HCT116 (cell line): ENCODE data around the gene INMT. TPM values are rescaled to one million over a fixed set of nuclear protein-coding genes. Genes with fewer than 3 reads are reported as not detected.

Experiments used
- ATAC-seq: fragments of 200-7000 bp; cut with Tn5 transposase; 2 replicates; pipeline ENCODE4 v1.9.1; 2020; ENCODE audit warnings: mild to moderate bottlenecking, moderate library complexity
- BruUV-seq: library from RNA; stranded (reverse); fragments of 400-500 nt; replicated peaks from 2 replicates; lab custom pipeline; 2021; lab: Mats Ljungman, UMichigan
- CTCF ChIA-PET: fragments of 300-600 bp; sonication (Branson Sonifier 250); formaldehyde crosslinking; loops from one replicate; lab custom pipeline; 2021; ENCODE audit warnings: antibody characterized with exemption; lab: Charles Lee
- POLR2A ChIA-PET: fragments of 300-600, 350-600 bp; sonication (Branson Sonifier 250); formaldehyde crosslinking; loops from one replicate; lab custom pipeline; 2021; ENCODE audit warnings: antibody characterized with exemption; lab: Charles Lee
- RAD21 ChIA-PET, 2 experiments: fragments of 300-600 bp; sonication (Branson Sonifier 250); formaldehyde crosslinking; loops; one replicate each; lab custom pipeline; 2023; ENCODE audit warnings: low total read pairs in 2 of 2; ENCODE audit not compliant: uncharacterized antibody in 2 of 2, unreplicated experiment in 2 of 2, low non-redundant PET in 1 of 2; lab: Charles Lee
- DNase-seq: peaks from one replicate; pipeline ENCODE4 v3.0.0-alpha.2; 2010; ENCODE audit warnings: low read depth, low spot score
- H2AFZ ChIP-seq: fragments of 200-600 bp; shearing (Covaris generic), sonication (generic); 2 replicates; pipeline ENCODE4 v1.6.1; 2017; ENCODE audit warnings: low read depth, mixed run types, mixed read lengths, antibody characterized with exemption, low read length; ENCODE audit not compliant: poor library complexity, severe bottlenecking
- H3K27ac ChIP-seq: 2 replicates; pipeline ENCODE4 v1.5.1; 2012; ENCODE audit warnings: low read depth, low read length
- H3K27me3 ChIP-seq: fragments of 200-600 bp; sonication (generic); 2 replicates; pipeline ENCODE4 v1.6.1; 2016; ENCODE audit warnings: mixed run types, low read length, mixed read lengths; ENCODE audit not compliant: insufficient read depth
- H3K36me3 ChIP-seq, 2 experiments: fragments of 200-500 bp in 1 of 2; fragments of 200-600 bp in 1 of 2; sonication (Bioruptor generic) in 1 of 2; sonication (generic) in 1 of 2; 2 replicates each; pipeline versions ENCODE4 v1.5.1 to v1.6.1; 2014 to 2016; ENCODE audit warnings: low read length in 2 of 2, inconsistent platforms in 1 of 2, mixed read lengths in 1 of 2, mixed run types in 1 of 2; ENCODE audit not compliant: insufficient read depth in 2 of 2, control insufficient read depth in 1 of 2
- H3K4me1 ChIP-seq, 2 experiments: fragments of 200-600 bp in 1 of 2; sonication (generic) in 1 of 2; 2 replicates each; pipeline versions ENCODE4 v1.5.1 to v1.6.1; 2012 to 2017; ENCODE audit warnings: low read length in 2 of 2, inconsistent platforms in 1 of 2, mild to moderate bottlenecking in 1 of 2, mixed read lengths in 1 of 2, mixed run types in 1 of 2, moderate library complexity in 1 of 2; ENCODE audit not compliant: insufficient read depth in 2 of 2, control insufficient read depth in 1 of 2
- H3K4me2 ChIP-seq: fragments of 200-600 bp; sonication (generic); 2 replicates; pipeline ENCODE4 v1.6.1; 2017; ENCODE audit warnings: mixed run types, low read length, mixed read lengths
- H3K4me3 ChIP-seq, 2 experiments: fragments of 200-600 bp in 1 of 2; sonication (generic) in 1 of 2; replicated peaks in 1 of 2; 2 replicates each; pipeline ENCODE4 v1.5.1; 2011 to 2016; ENCODE audit warnings: low read length in 2 of 2, control low read depth in 1 of 2, low read depth in 1 of 2, mild to moderate bottlenecking in 1 of 2, mixed read lengths in 1 of 2, mixed run types in 1 of 2
- H3K79me2 ChIP-seq: fragments of 200-600 bp; sonication (generic); 2 replicates; pipeline ENCODE4 v1.6.1; 2017; ENCODE audit warnings: mild to moderate bottlenecking, mixed run types, low read length, moderate library complexity, mixed read lengths; ENCODE audit not compliant: insufficient read depth
- H3K9ac ChIP-seq: fragments of 200-600 bp; sonication (generic); 2 replicates; pipeline ENCODE4 v1.6.1; 2016; ENCODE audit warnings: low read length, mixed read lengths
- H3K9me2 ChIP-seq: fragments of 200-600 bp; sonication (generic), shearing (Covaris generic); 2 replicates; pipeline ENCODE4 v1.6.1; 2017; ENCODE audit warnings: mixed run types, mild to moderate bottlenecking, moderate library complexity; ENCODE audit not compliant: insufficient read depth
- H3K9me3 ChIP-seq, 2 experiments: fragments of 200-500 bp in 1 of 2; fragments of 200-600 bp in 1 of 2; sonication (Bioruptor generic) in 1 of 2; sonication (generic) in 1 of 2; 2 replicates each; pipeline ENCODE4 v1.6.1; 2014 to 2017; ENCODE audit warnings: low read length in 2 of 2, mixed read lengths in 2 of 2, inconsistent platforms in 1 of 2, low read depth in 1 of 2, mild to moderate bottlenecking in 1 of 2, mixed run types in 1 of 2, moderate library complexity in 1 of 2; ENCODE audit not compliant: control insufficient read depth in 1 of 2, insufficient read depth in 1 of 2
- H4K20me1 ChIP-seq: fragments of 200-600 bp; sonication (generic), shearing (Covaris generic); 2 replicates; pipeline ENCODE4 v1.6.1; 2017; ENCODE audit warnings: mixed run types, mild to moderate bottlenecking, moderate library complexity; ENCODE audit not compliant: insufficient read depth
- ATF3 ChIP-seq: IDR thresholded peaks from 2 replicates; pipeline ENCODE4 v1.6.1; 2012
- EGR1 ChIP-seq: IDR thresholded peaks from 2 replicates; pipeline ENCODE4 v1.6.1; 2012; ENCODE audit warnings: low read depth
- ELF1 ChIP-seq: IDR thresholded peaks from 2 replicates; pipeline ENCODE4 v1.6.1; 2012; ENCODE audit warnings: low read depth, borderline replicate concordance
- EZH2 ChIP-seq: fragments of 200-600 bp; sonication (generic); IDR thresholded peaks from 2 replicates; pipeline ENCODE4 v1.6.1; 2017; ENCODE audit warnings: antibody characterized with exemption, mixed run types
- EZH2phosphoT487 ChIP-seq: fragments of 200-600 bp; IDR thresholded peaks from 2 replicates; pipeline ENCODE4 v1.6.1; 2018; ENCODE audit warnings: antibody characterized with exemption, borderline replicate concordance
- FOSL1 ChIP-seq: IDR thresholded peaks from 2 replicates; pipeline ENCODE4 v1.6.1; 2012; ENCODE audit warnings: low read depth
- JUND ChIP-seq: IDR thresholded peaks from 2 replicates; pipeline ENCODE4 v1.6.1; 2012
- MAX ChIP-seq: IDR thresholded peaks from 2 replicates; pipeline ENCODE4 v1.6.1; 2012
- POLR2A ChIP-seq: IDR thresholded peaks from 2 replicates; pipeline ENCODE4 v1.7.0; 2011; ENCODE audit warnings: borderline replicate concordance; ENCODE audit not compliant: insufficient read depth, insufficient read length; ENCODE audit errors: extremely low read depth
- POLR2AphosphoS5 ChIP-seq: IDR thresholded peaks from 2 replicates; pipeline ENCODE4 v1.6.1; 2011; ENCODE audit warnings: mild to moderate bottlenecking, low read depth, low read length, moderate library complexity
- SP1 ChIP-seq: IDR thresholded peaks from 2 replicates; pipeline ENCODE4 v1.6.1; 2012; ENCODE audit warnings: low read depth
- TCF7L2 ChIP-seq: IDR thresholded peaks from 2 replicates; pipeline ENCODE4 v1.7.0; 2011; ENCODE audit warnings: borderline replicate concordance, inconsistent platforms; ENCODE audit not compliant: insufficient read depth, insufficient read length; ENCODE audit errors: extremely low read depth
- YY1 ChIP-seq: IDR thresholded peaks from 2 replicates; pipeline ENCODE4 v1.6.1; 2011; ENCODE audit warnings: low read length, low read depth, moderate library complexity, mild to moderate bottlenecking; ENCODE audit not compliant: insufficient replicate concordance; ENCODE audit errors: extremely low read depth
- ZFX ChIP-seq: fragments of 450-650 bp; IDR thresholded peaks from 2 replicates; pipeline ENCODE4 v1.6.1; 2017
- intact Hi-C: fragments of 100-400 bp; cut with micrococcal nuclease; formaldehyde crosslinking; loops from 2 replicates; pipeline ENCODE4 v1.10.0; 2022
- total RNA-seq: library from RNA; stranded (reverse); gene quantifications from one replicate; pipeline ENCODE4 v1.2.1, GENCODE V29; 2021; ENCODE audit not compliant: unreplicated experiment
- TF ChIP-seq, protein P1 (sequence below): IDR thresholded peaks from 2 replicates; pipeline ENCODE4 v1.6.1; 2011; ENCODE audit warnings: mild to moderate bottlenecking, low read length, moderate library complexity; ENCODE audit not compliant: insufficient replicate concordance; ENCODE audit errors: extremely low read depth

Gene INMT
- total RNA-seq, 1 experiment from 2014 or later: 0.32 TPM

- TF ChIP-seq TCF7L2 (no peak), SP1 (no peak), FOSL1 (no peak), ATF3 (no peak), EGR1 (no peak), EZH2phosphoT487 (no peak), POLR2A (no peak)
- TF ChIP-seq, protein P1, sequence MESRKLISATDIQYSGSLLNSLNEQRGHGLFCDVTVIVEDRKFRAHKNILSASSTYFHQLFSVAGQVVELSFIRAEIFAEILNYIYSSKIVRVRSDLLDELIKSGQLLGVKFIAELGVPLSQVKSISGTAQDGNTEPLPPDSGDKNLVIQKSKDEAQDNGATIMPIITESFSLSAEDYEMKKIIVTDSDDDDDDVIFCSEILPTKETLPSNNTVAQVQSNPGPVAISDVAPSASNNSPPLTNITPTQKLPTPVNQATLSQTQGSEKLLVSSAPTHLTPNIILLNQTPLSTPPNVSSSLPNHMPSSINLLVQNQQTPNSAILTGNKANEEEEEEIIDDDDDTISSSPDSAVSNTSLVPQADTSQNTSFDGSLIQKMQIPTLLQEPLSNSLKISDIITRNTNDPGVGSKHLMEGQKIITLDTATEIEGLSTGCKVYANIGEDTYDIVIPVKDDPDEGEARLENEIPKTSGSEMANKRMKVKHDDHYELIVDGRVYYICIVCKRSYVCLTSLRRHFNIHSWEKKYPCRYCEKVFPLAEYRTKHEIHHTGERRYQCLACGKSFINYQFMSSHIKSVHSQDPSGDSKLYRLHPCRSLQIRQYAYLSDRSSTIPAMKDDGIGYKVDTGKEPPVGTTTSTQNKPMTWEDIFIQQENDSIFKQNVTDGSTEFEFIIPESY: no peak
These were observed 23.3 kb upstream of the INMT start (continued) for GRCh38 chr7:30728591-30729100.

DNA sequence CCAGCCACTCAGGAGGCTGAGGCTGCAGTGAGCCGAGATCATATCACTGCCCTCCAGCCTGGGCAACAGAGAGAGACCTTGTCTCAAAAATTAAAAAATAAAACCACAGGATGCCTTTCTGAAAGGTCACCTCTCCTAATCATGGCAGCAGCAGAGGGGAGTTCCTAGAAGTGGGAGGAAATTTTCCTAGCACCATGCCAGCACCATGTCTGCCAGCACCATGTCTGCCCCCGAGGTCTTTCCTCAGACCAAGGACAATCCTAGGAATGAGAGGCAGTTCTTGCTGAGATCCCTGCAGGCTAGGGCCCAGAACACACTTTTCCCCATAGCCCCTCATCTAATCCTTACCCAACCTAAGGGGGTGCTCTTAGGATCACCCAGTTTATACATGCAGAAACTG, 22.3 kb upstream of the INMT start:
- H3K4me3 ChIP-seq: no peak overlapping the region
- ChIA-PET CTCF (interaction anchor here (1.3 kb wide), 1 partner anchor 9 kb away, joined by 4 read pairs; no protein-coding TSS in a partner anchor), POLR2A (no interaction called here), RAD21 (no interaction called here)
- H3K9me3 ChIP-seq: no peaks in the 10 kb centered on the region
- H3K27ac ChIP-seq: no peak overlapping the region
- no peaks in the 10 kb centered on the region for H3K36me3 ChIP-seq
- no peak overlapping the region for H2AFZ ChIP-seq
- no peak overlapping the region for H3K4me2 ChIP-seq
- H3K4me1 ChIP-seq: no peaks in the 10 kb centered on the region
- DNase-seq (no peak), ATAC-seq (no peak)
- no peaks in the 10 kb centered on the region for H3K79me2 ChIP-seq
- no peak overlapping the region for H3K9ac ChIP-seq
- H3K9me2 ChIP-seq: no peaks in the 10 kb centered on the region
- no peaks in the 10 kb centered on the region for H4K20me1 ChIP-seq
- intact Hi-C loops: no loop called here
- TF ChIP-seq JUND: no peak
- no peak for TF ChIP-seq ELF1
- TF ChIP-seq ZFX: no peak
- TF ChIP-seq EZH2: no peak
- no peak for TF ChIP-seq POLR2AphosphoS5
- no peak for TF ChIP-seq EGR1
- TF ChIP-seq FOSL1: no peak
- no peak for TF ChIP-seq MAX
- no peak for TF ChIP-seq SP1
- TF ChIP-seq YY1: no peak
- TF ChIP-seq TCF7L2: no peak
- H3K27me3 ChIP-seq: peaks cover 2% of the 10 kb centered on the region; the same call in 1 of the 2 replicates
- BruUV-seq: no TSS peak
